ENCODE results near the gene PDXP.

PDXP gene

GRCh38 chr22:37704645-37705044 is 46.1 kb downstream of the PDXP start:
- DNase-seq: no peak

DNA sequence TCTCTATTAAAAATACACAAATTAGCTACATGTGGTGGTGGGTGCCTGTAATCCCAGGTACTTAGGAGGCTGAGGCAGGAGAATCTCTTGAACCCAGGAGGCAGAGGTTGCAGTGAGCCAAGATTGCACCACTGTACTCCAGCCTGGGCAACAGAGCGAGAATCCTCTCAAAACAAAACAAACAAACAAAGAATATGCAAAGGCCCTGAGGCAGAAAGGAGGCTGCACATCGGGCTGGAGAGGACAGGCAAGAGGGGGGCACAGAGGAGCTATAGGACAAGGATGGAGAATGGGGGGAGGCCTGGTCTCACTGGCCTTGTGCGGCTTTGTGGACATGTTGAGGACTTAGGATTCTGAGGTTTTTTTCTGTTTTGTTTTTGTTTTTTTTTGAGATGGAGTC is 46.7 kb downstream of the PDXP start:
- no peak for DNase-seq

DNA sequence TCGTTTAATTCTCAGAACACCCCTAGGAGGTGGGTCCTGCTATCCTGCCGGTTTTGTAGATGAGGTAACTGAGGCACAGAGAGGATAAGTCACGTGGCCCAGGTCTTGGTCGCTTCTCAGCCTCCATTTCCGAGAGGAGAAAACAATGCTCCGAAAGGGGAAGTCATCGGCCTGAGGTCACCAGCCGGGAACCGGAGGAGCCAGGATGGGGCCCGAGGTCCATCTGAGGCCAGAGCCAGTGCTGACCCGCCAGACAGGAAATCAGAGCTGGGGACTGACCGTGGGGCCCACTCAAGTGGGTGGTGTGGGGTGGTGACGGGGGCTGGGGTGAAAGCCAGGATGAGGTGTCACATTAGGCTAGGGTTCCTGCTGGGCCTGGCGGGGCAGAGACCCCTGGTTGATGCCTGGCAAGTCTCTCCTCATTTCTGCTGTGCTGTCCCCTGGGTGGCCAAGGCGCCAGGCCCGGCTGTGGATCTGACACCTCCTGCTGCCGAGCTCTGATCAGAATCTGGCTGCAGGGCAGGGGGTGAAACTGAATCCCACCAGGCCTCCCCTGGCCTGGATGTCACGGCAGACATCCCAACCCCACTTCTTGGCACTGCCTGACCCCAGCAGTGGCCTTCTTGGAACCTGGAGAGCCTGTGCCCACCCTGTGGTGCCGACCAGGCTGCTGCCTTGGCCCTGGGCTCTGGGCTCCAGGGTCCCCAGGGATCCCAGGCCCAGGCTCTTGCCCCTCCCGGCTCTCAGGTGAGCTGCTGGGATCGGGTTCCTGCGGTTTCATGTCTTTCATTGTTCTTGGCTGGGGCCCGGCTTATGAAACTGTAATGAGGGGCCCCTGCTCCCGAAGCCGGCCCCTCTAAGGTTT is 50.3 kb downstream of the PDXP start:
- no peak for DNase-seq

- no peak for DNase-seq
Measured at GRCh38 chr22:37709445-37709765, 50.9 kb downstream of the PDXP start.

DNA sequence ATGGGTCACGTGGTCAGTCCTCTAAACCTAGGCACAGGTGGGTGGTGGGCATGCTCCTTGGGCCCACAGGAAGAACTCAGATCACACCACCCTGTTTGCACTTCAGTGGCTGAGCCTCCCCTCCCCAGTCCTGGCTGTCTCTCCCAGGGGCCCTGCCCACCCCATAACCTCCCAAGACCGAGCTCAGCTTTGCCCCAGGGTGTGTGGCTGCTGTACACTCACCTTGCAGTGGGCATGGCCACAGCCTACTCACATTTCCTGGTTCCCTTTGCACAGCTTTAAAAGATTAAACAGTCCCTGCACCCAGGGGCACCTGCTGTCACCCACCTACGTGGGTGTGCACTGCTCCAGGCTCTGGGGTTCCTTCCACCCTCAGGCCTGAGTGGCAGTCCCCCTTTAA is 52.2 kb downstream of the PDXP start:
- no peak for DNase-seq

- DNase-seq: no peak
Measured at GRCh38 chr22:37711490-37711889, 53.0 kb downstream of the PDXP start.

DNA sequence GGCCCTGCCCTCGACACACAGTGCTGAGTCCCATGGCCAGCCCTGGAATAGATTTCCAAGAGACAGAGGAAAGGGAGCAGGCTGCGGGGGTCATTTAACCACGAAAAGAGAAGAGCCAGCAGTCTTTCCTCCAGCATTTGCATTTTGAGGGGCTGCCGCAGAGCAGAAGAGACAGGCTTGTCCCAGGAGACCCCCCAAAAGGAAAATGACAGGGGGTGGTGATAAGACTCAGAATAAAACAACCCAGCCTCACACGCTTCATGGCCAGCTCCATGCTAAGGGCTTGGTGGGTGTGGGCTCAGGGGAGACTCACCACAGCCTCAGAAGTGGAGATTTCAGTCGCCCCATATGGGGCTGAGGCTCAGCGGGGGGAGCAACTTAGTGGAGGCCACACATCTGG is 55.2 kb downstream of the PDXP start:
- DNase-seq: no peak

- DNase-seq: no peak
Measured at GRCh38 chr22:37714634-37715033, 56.1 kb downstream of the PDXP start.

- no peak for DNase-seq
Measured at GRCh38 chr22:37715760-37716159, 57.2 kb downstream of the PDXP start.
